ENCODE measurements around the gene CEP85. TPM values are rescaled to one million over a fixed set of nuclear protein-coding genes. Genes with fewer than 3 reads are reported as not detected.
A peak's percentile ranks its signal among the peaks of the same experiment; 100 is the strongest.

CEP85 gene
- total and polyA plus RNA-seq, 9 of the 15 experiments (the other 6 are each of a cell fraction or from before 2014, with no cell fraction given) = 42.1 to 140 (median 92.6) TPM

- H3K4me3 ChIP-seq = no peak overlapping the region
- H3K4me1 ChIP-seq (replicated peaks in 1 of 2; ENCODE audit: control insufficient read depth in 2 of 2, insufficient read depth in 2 of 2, low read length in 2 of 2) = peaks cover 71 to 94% of the 10 kb centered on the region in 2 experiments
- H3K4me2 ChIP-seq (ENCODE audit: insufficient read depth, low read length) = peak overlapping the region; percentile 40
- DNase-seq (ENCODE audit: extremely low read depth in 1 of 4, low spot score in 3 of 4) = peak; percentile 69 to 96 (median 83)
- FAIRE-seq = peak; percentile 98
- ChIA-PET POLR2A (interaction anchor here (0.6 to 1.8 kb wide), 5 partner anchors 11 to 122 kb away, joined by 3 to 8 read pairs (median 3); no protein-coding TSS in a partner anchor), CTCF (ENCODE audit: low intra/inter-chr PET ratio) (interaction anchor here (4.2 kb wide), 1 partner anchor 34 kb away, joined by 29 read pairs; no protein-coding TSS in a partner anchor)
- H3K9ac ChIP-seq (ENCODE audit: insufficient read depth in 1 of 2, low read depth in 2 of 2, low read length in 2 of 2) = peak overlapping the region; percentile 1 to 42; a peak in 3 of 4 replicates
- H3K27me3 ChIP-seq (ENCODE audit: control insufficient read depth in 2 of 2, insufficient read depth in 2 of 2, low read length in 2 of 2) = no peaks in the 10 kb centered on the region
- peaks cover 19% of the 10 kb centered on the region; the same call in 1 of the 3 replicates for H3K36me3 ChIP-seq (ENCODE audit: control insufficient read depth, insufficient read depth, low read length)
- 18% methylated on average over 8 of the region's 8 CpGs for WGBS (ENCODE audit: insufficient coverage, low coverage, missing lambda C conversion rate)
- intact Hi-C loops (cut with micrococcal nuclease) = loop anchor here (1.0 kb wide), 1 partner anchor 76 kb away; no protein-coding TSS in a partner anchor
- in situ Hi-C loops (cut with MboI) = loop anchor here (5.0 kb wide), 1 partner anchor 35 kb away; no protein-coding TSS in a partner anchor
- no TSS peak for BruUV-seq (replicated peaks)
- peak overlapping the region; percentile 57 for H2AFZ ChIP-seq (ENCODE audit: low read depth, low read length)
- H3K27ac ChIP-seq (ENCODE audit: extremely low read depth, low read depth, low read length) = peak overlapping the region; percentile 69
- H3K9me3 ChIP-seq (replicated peaks; ENCODE audit: control insufficient read depth, insufficient read depth, low read depth, low read length) = no peaks in the 10 kb centered on the region
- peak; percentile 57 for ATAC-seq
- H4K20me1 ChIP-seq (replicated peaks; ENCODE audit: control insufficient read depth, insufficient read depth, low read length) = no peaks in the 10 kb centered on the region
- H3K79me2 ChIP-seq (ENCODE audit: control insufficient read depth, insufficient read depth, low read length) = no peaks in the 10 kb centered on the region
- no peaks in the 10 kb centered on the region for H3K9me1 ChIP-seq (ENCODE audit: control insufficient read depth, insufficient read depth, low read length)
- TF ChIP-seq NFATC3 (IDR thresholded peaks at IDR 0.05) (no peak), SMAD1 (IDR thresholded peaks at IDR 0.05; ENCODE audit: low read depth, low read length, partially characterized antibody) (peak; percentile 26), ZNF644 (tag; IDR thresholded peaks at IDR 0.05; ENCODE audit: low read depth) (0 out of 2 replicates have a peak, but pooled peaks have one; percentile 48), POLR2G (IDR thresholded peaks at IDR 0.05; ENCODE audit: low read depth, low read length) (no peak), HNRNPL (IDR thresholded peaks at IDR 0.05; ENCODE audit: low read depth, low read length) (no peak), RBM39 (optimal IDR thresholded peaks at IDR 0.05; ENCODE audit: low read depth, low read length) (no peak), CBX3 (IDR thresholded peaks at IDR 0.05; ENCODE audit: borderline replicate concordance in 1 of 2, low read length in 2 of 2) (peak in 1 of 2 experiments; percentile 82; a peak in 1 of 3 replicates), MYC (IDR thresholded peaks at IDR 0.05; ENCODE audit: low read depth, low read length) (peak; percentile 81; the same call in 1 of the 2 replicates), MYC (CRISPR knock-in tag; IDR thresholded peaks at IDR 0.05; ENCODE audit: borderline replicate concordance, low read depth) (no peak), ATF4 (CRISPR knock-in tag; IDR thresholded peaks at IDR 0.05) (peak; percentile 47; the same call in 1 of the 2 replicates), NR2F6 (CRISPR knock-in tag; IDR thresholded peaks at IDR 0.05) (no peak), TOE1 (IDR thresholded peaks at IDR 0.05; ENCODE audit: borderline replicate concordance) (no peak), TOE1 (CRISPR knock-in tag; IDR thresholded peaks at IDR 0.05; ENCODE audit: borderline replicate concordance, low read depth) (no peak), LEF1 (IDR thresholded peaks at IDR 0.05) (peak; percentile 82), ZNF518B (CRISPR knock-in tag; IDR thresholded peaks at IDR 0.05) (no peak), SP2 (IDR thresholded peaks at IDR 0.05; ENCODE audit: extremely low read depth, low read depth, low read length, poor library complexity, severe bottlenecking) (no peak), MTA3 (IDR thresholded peaks at IDR 0.05; ENCODE audit: borderline replicate concordance) (peak; percentile 51; the same call in 1 of the 2 replicates)
Observed at GRCh38 chr1:26287033-26287711, 53.2 kb downstream of the CEP85 start.

Measured in K562 (cell line).